Measurements from ENCODE around the gene PPP2R5C.
A peak's percentile ranks its signal among the peaks of the same experiment; 100 is the strongest.
"Not testable (repeated sequence)": the region's sequence is repeated elsewhere in the genome, so short reads cannot be mapped to it uniquely, and the experiment has no call there.

PPP2R5C gene

GRCh38 chr14:101968186-101968585 lies 206.7 kb downstream of the PPP2R5C start:
- Histone ChIP-seq H2BK120ac (ENCODE audit: insufficient read depth, low read length, poor library complexity) (no peak overlapping the region), H2AK5ac (ENCODE audit: low read length) (no peak overlapping the region), H3K4me3 (ENCODE audit: low read depth, low read length) (no peak overlapping the region), H3K79me1 (ENCODE audit: low read length) (peaks cover 7% of the 10 kb centered on the region), H3K9me3 (ENCODE audit: insufficient read depth, low read depth, low read length) (no peaks in the 10 kb centered on the region), H3K23ac (ENCODE audit: low read length) (no peak overlapping the region), H3K14ac (ENCODE audit: low read length) (no peak overlapping the region), H2BK12ac (ENCODE audit: low read length) (no peak overlapping the region), H3K79me2 (ENCODE audit: control insufficient read depth, insufficient read depth, low read length, poor library complexity) (peaks cover 18% of the 10 kb centered on the region), H2BK5ac (ENCODE audit: low read depth, low read length, poor library complexity) (no peak overlapping the region), H4K91ac (ENCODE audit: low read depth, low read length) (no peak overlapping the region), H3K27me3 (ENCODE audit: insufficient read depth, low read length) (no peaks in the 10 kb centered on the region), H3K36me3 (ENCODE audit: control insufficient read depth in 1 of 2, insufficient read depth in 2 of 2, low read length in 2 of 2) (peaks cover 4 to 10% of the 10 kb centered on the region in 2 experiments), H3K4me2 (ENCODE audit: low read length) (no peak overlapping the region), H3K9ac (ENCODE audit: low read length) (no peak overlapping the region), H3K4me1 (ENCODE audit: control insufficient read depth in 1 of 2, insufficient read depth in 2 of 2, low read length in 2 of 2) (peaks cover 0 to 5% of the 10 kb centered on the region in 2 experiments), H3K4ac (ENCODE audit: low read depth, low read length) (peak overlapping the region; percentile 13), H4K12ac (ENCODE audit: low read depth, low read length) (no peak overlapping the region), H3K27ac (ENCODE audit: low read depth, low read length) (no peak overlapping the region), H4K8ac (ENCODE audit: low read depth, low read length) (no peak overlapping the region), H3K18ac (ENCODE audit: low read length) (no peak overlapping the region), H2AFZ (ENCODE audit: insufficient read depth, low read length, poor library complexity) (no peak overlapping the region)
- 100% methylated on average over 1 of the region's 4 CpGs for WGBS (ENCODE audit: extremely low coverage, insufficient coverage, insufficient read length)
- no peak for DNase-seq

- Histone ChIP-seq H3K4me3 (ENCODE audit: low read depth, low read length) (no peak overlapping the region), H3K36me3 (ENCODE audit: control insufficient read depth in 1 of 2, insufficient read depth in 2 of 2, low read length in 2 of 2) (peaks cover 4 to 10% of the 10 kb centered on the region in 2 experiments), H3K79me1 (ENCODE audit: low read length) (peaks cover 6% of the 10 kb centered on the region), H3K14ac (ENCODE audit: low read length) (no peak overlapping the region), H2BK5ac (ENCODE audit: low read depth, low read length, poor library complexity) (no peak overlapping the region), H3K27me3 (ENCODE audit: insufficient read depth, low read length) (no peaks in the 10 kb centered on the region), H4K91ac (ENCODE audit: low read depth, low read length) (no peak overlapping the region), H3K23ac (ENCODE audit: low read length) (no peak overlapping the region), H3K4me2 (ENCODE audit: low read length) (no peak overlapping the region), H2BK12ac (ENCODE audit: low read length) (no peak overlapping the region), H3K9ac (ENCODE audit: low read length) (no peak overlapping the region), H2AK5ac (ENCODE audit: low read length) (no peak overlapping the region), H2BK120ac (ENCODE audit: insufficient read depth, low read length, poor library complexity) (no peak overlapping the region), H3K79me2 (ENCODE audit: control insufficient read depth, insufficient read depth, low read length, poor library complexity) (peaks cover 20% of the 10 kb centered on the region), H3K4ac (ENCODE audit: low read depth, low read length) (peak overlapping the region; percentile 84), H3K27ac (ENCODE audit: low read depth, low read length) (no peak overlapping the region), H4K8ac (ENCODE audit: low read depth, low read length) (no peak overlapping the region), H3K18ac (ENCODE audit: low read length) (no peak overlapping the region), H3K9me3 (ENCODE audit: insufficient read depth, low read depth, low read length) (no peaks in the 10 kb centered on the region), H2AFZ (ENCODE audit: insufficient read depth, low read length, poor library complexity) (no peak overlapping the region), H3K4me1 (ENCODE audit: control insufficient read depth in 1 of 2, insufficient read depth in 2 of 2, low read length in 2 of 2) (peaks cover 0 to 2% of the 10 kb centered on the region in 2 experiments), H4K12ac (ENCODE audit: low read depth, low read length) (no peak overlapping the region)
- WGBS (ENCODE audit: extremely low coverage, insufficient coverage, insufficient read length) = no CpG with 5 or more reads among the region's 9 CpGs
- DNase-seq = no peak
These were observed 208.0 kb downstream of the PPP2R5C start for GRCh38 chr14:101969481-101969880.

GRCh38 chr14:101970830-101971400 lies 209.4 kb downstream of the PPP2R5C start:
- Histone ChIP-seq H3K18ac (ENCODE audit: low read length) (no peak overlapping the region), H3K36me3 (ENCODE audit: control insufficient read depth in 1 of 2, insufficient read depth in 2 of 2, low read length in 2 of 2) (peaks cover 7 to 17% of the 10 kb centered on the region in 2 experiments), H2BK12ac (ENCODE audit: low read length) (no peak overlapping the region), H3K4me3 (ENCODE audit: low read depth, low read length) (no peak overlapping the region), H3K27ac (ENCODE audit: low read depth, low read length) (no peak overlapping the region), H4K8ac (ENCODE audit: low read depth, low read length) (no peak overlapping the region), H4K91ac (ENCODE audit: low read depth, low read length) (no peak overlapping the region), H3K79me1 (ENCODE audit: low read length) (no peaks in the 10 kb centered on the region), H2BK120ac (ENCODE audit: insufficient read depth, low read length, poor library complexity) (no peak overlapping the region), H3K27me3 (ENCODE audit: insufficient read depth, low read length) (no peaks in the 10 kb centered on the region), H2AFZ (ENCODE audit: insufficient read depth, low read length, poor library complexity) (no peak overlapping the region), H3K79me2 (ENCODE audit: control insufficient read depth, insufficient read depth, low read length, poor library complexity) (peaks cover 14% of the 10 kb centered on the region), H3K9me3 (ENCODE audit: insufficient read depth, low read depth, low read length) (no peaks in the 10 kb centered on the region), H3K9ac (ENCODE audit: low read length) (no peak overlapping the region), H3K4me2 (ENCODE audit: low read length) (no peak overlapping the region), H2AK5ac (ENCODE audit: low read length) (no peak overlapping the region), H3K4ac (ENCODE audit: low read depth, low read length) (no peak overlapping the region), H3K23ac (ENCODE audit: low read length) (no peak overlapping the region), H3K14ac (ENCODE audit: low read length) (no peak overlapping the region), H2BK5ac (ENCODE audit: low read depth, low read length, poor library complexity) (no peak overlapping the region), H4K12ac (ENCODE audit: low read depth, low read length) (no peak overlapping the region), H3K4me1 (ENCODE audit: control insufficient read depth in 1 of 2, insufficient read depth in 2 of 2, low read length in 2 of 2) (no peaks in the 10 kb centered on the region)
- no CpG with 5 or more reads among the region's 11 CpGs for WGBS (ENCODE audit: extremely low coverage, insufficient coverage, insufficient read length)
- DNase-seq = no peak

GRCh38 chr14:101971458-101971857 lies 209.9 kb downstream of the PPP2R5C start:
- no CpG with 5 or more reads among the region's 2 CpGs for WGBS (ENCODE audit: extremely low coverage, insufficient coverage, insufficient read length)
- not testable (repeated sequence) for H4K91ac ChIP-seq (ENCODE audit: low read depth, low read length); H3K14ac ChIP-seq (ENCODE audit: low read length); H3K27ac ChIP-seq (ENCODE audit: low read depth, low read length); H3K18ac ChIP-seq (ENCODE audit: low read length); H3K79me1 ChIP-seq (ENCODE audit: low read length); H2BK120ac ChIP-seq (ENCODE audit: insufficient read depth, low read length, poor library complexity); H2BK5ac ChIP-seq (ENCODE audit: low read depth, low read length, poor library complexity); H3K4ac ChIP-seq (ENCODE audit: low read depth, low read length); H2BK12ac ChIP-seq (ENCODE audit: low read length); H2AFZ ChIP-seq (ENCODE audit: insufficient read depth, low read length, poor library complexity); H3K27me3 ChIP-seq (ENCODE audit: insufficient read depth, low read length); DNase-seq; H4K12ac ChIP-seq (ENCODE audit: low read depth, low read length); H3K9me3 ChIP-seq (ENCODE audit: insufficient read depth, low read depth, low read length); H2AK5ac ChIP-seq (ENCODE audit: low read length); H3K23ac ChIP-seq (ENCODE audit: low read length); H3K4me3 ChIP-seq (ENCODE audit: low read depth, low read length); H3K4me2 ChIP-seq (ENCODE audit: low read length); H4K8ac ChIP-seq (ENCODE audit: low read depth, low read length); H3K4me1 ChIP-seq (ENCODE audit: control insufficient read depth in 1 of 2, insufficient read depth in 2 of 2, low read length in 2 of 2); H3K9ac ChIP-seq (ENCODE audit: low read length)
- Histone ChIP-seq H3K36me3 (ENCODE audit: control insufficient read depth in 1 of 2, insufficient read depth in 2 of 2, low read length in 2 of 2) (peaks cover 11 to 22% of the 10 kb centered on the region in 2 experiments), H3K79me2 (ENCODE audit: control insufficient read depth, insufficient read depth, low read length, poor library complexity) (peaks cover 14% of the 10 kb centered on the region)
